Heart left ventricle (tissue), 16 donors: ENCODE measurements around the gene DDTL. TPM values are rescaled to one million over a fixed set of nuclear protein-coding genes. Genes with fewer than 3 reads are reported as not detected.
"Not testable (repeated sequence)": the region's sequence is repeated elsewhere in the genome, so short reads cannot be mapped to it uniquely, and the experiment has no call there.

Source experiments
- ATAC-seq, 4 donors: fragments of 200-7000 bp; cut with Tn5 transposase; one replicate each; pipeline ENCODE4 v1.9.1; 2020 to 2022; ENCODE audit warnings: moderate library complexity in 4 of 4, mild to moderate bottlenecking in 3 of 4, moderate number of reproducible peaks in 1 of 4
- DNase-seq, 5 donors: peaks; one replicate each; pipeline ENCODE4 v3.0.0-alpha.2; 2020
- H3K27ac ChIP-seq, 12 donors: fragments of 200-600 bp; sonication (generic) in 4 of 12; one replicate each; pipeline versions ENCODE4 v1.5.0 to v1.8.0; 2016 to 2022; ENCODE audit warnings: mild to moderate bottlenecking in 2 of 12
- H3K27me3 ChIP-seq, 9 donors: fragments of 200-600 bp; sonication (generic) in 2 of 9; one replicate each; pipeline versions ENCODE4 v1.5.1 to v1.8.0; 2016 to 2022; ENCODE audit warnings: mild to moderate bottlenecking in 3 of 9
- H3K36me3 ChIP-seq, 9 donors: fragments of 200-600 bp; sonication (generic) in 2 of 9; one replicate each; pipeline versions ENCODE4 v1.5.0 to v1.8.0; 2018 to 2022; ENCODE audit warnings: mild to moderate bottlenecking in 2 of 9
- H3K4me1 ChIP-seq, 12 donors: fragments of 200-600 bp; sonication (generic) in 4 of 12; one replicate each; pipeline versions ENCODE4 v1.5.0 to v1.8.0; 2016 to 2022; ENCODE audit warnings: mild to moderate bottlenecking in 3 of 12
- H3K4me3 ChIP-seq, 12 donors: fragments of 200-600 bp; sonication (generic) in 4 of 12; one replicate each; pipeline versions ENCODE4 v1.5.0 to v1.8.0; 2017 to 2022; ENCODE audit warnings: mild to moderate bottlenecking in 9 of 12, moderate library complexity in 4 of 12
- H3K9me3 ChIP-seq, 12 donors: fragments of 200-600 bp; sonication (generic) in 4 of 12; one replicate each; pipeline versions ENCODE4 v1.5.0 to v1.8.0; 2016 to 2022; ENCODE audit warnings: mild to moderate bottlenecking in 1 of 12
- CTCF ChIP-seq, 12 donors: fragments of 200-600 bp; sonication (generic) in 4 of 12; IDR thresholded peaks; one replicate each; pipeline versions ENCODE4 v1.5.0 to v1.8.0; 2018 to 2022; ENCODE audit warnings: antibody characterized with exemption in 12 of 12, mild to moderate bottlenecking in 5 of 12
- WGBS, 4 donors: extraction: QIAGEN DNeasy Blood & Tissue Kit in 2 of 4; methylation state at CpG; one replicate each; pipeline versions ENCODE4 v1.1.5 to v1.1.7; 2013 to 2018; 5-methylcytosine and 5-hydroxymethylcytosine counted together
- intact Hi-C, 10 donors: fragments of 100-400 bp; cut with DNase I; formaldehyde crosslinking; loops; one replicate each; pipeline versions ENCODE4 v1.11.1 to v1.14.2; 2022
- polyA plus RNA-seq, 2 donors: library from polyadenylated mRNA; stranded (reverse); fragments of 200-250 nt; gene quantifications; one replicate each; pipeline ENCODE4 v1.2.3, GENCODE V29; 2013
- total RNA-seq, 9 donors: library from RNA; depleted of rRNA in 2 of 9; stranded (reverse); fragments of >200 nt in 2 of 9; fragmentation: NEBNext Ultra II Directional in 3 of 9; extraction: Animal tissue kit (Norgen Biotek cat#: 25700) in 3 of 9; gene quantifications; one replicate each; pipeline versions ENCODE4 v1.1.0 to v1.2.4, GENCODE V29; 2016 to 2023
- donor health status: ischemic (EF 13 %, LVEDD 7.1; RV severe dilation, severe dysfunction).
- donor health status: healthy with polysubstance abuse.
- donor health status: DM: no; HTN: yes; CAD: no.
- donor health status: DM: no; HTN: no; CAD: no.
- donor health status: ischemic (EF 25% LVEDD 6.9; RV normal size, moderate dysfunction).
- donor health status: ischemic (EF 25% LVEDD 5.7; RV mildly dilated, moderate dysfunction).
- donor health status: healthy.
- donor health status: DM: yes; HTN: yes; CAD: no.
- donor health status: ischemic (EF 35%, LVEDD 5.7; RV mildly dilated, moderate dysfunction).
- donor health status: nonischemic (EF 11% LVEDD 7.7; RV severe dilation, severe dysfunction).
- donor health status: DM: yes; HTN: yes; CAD: no.
- donor health status: PGD.
- donor health status: ischemic (EF 29% LVEDD 5.4; RV normal size, mild dysfunction).
- donor health status: nonischemic (EF 23%, LVEDD 6.1; RV moderate dilation, normal function).

Gene DDTL
- total and polyA plus RNA-seq, 11 donors: 1.1 to 6.7 (median 2.2) TPM; not detected in 4

GRCh38 chr22:23952794-23953405 lies 13.8 kb upstream of the DDTL start:
- not testable (repeated sequence) for H3K27ac ChIP-seq, ATAC-seq, H3K36me3 ChIP-seq, H3K4me1 ChIP-seq, H3K9me3 ChIP-seq, H3K4me3 ChIP-seq, DNase-seq, H3K27me3 ChIP-seq
- 68 to 79% (median 74%) methylated on average over 11 of the region's 11 CpGs for WGBS, 4 donors
- intact Hi-C loops: loop anchor here in 4 of 10 donors (5.0 to 10.0 kb wide), 5 partner anchors 54 to 408 kb away; partner anchors contain the start of genes GSTT4 (in 1 of the 4) and SUSD2 (in 1 of the 4)

GRCh38 chr22:23953485-23953884 lies 13.2 kb upstream of the DDTL start:
- not testable (repeated sequence) for H3K36me3 ChIP-seq, H3K4me3 ChIP-seq, H3K4me1 ChIP-seq, H3K27ac ChIP-seq, ATAC-seq, H3K27me3 ChIP-seq, H3K9me3 ChIP-seq, DNase-seq
- WGBS, 4 donors: 62 to 73% (median 69%) methylated on average over 4 of the region's 4 CpGs
- intact Hi-C loops: loop anchor here in 4 of 10 donors (5.0 to 10.0 kb wide), 5 partner anchors 54 to 409 kb away; partner anchors contain the start of genes GSTT4 (in 1 of the 4) and SUSD2 (in 1 of the 4)

- H3K4me3 ChIP-seq, DNase-seq, H3K9me3 ChIP-seq, H3K27me3 ChIP-seq, ATAC-seq, H3K27ac ChIP-seq, H3K4me1 ChIP-seq, H3K36me3 ChIP-seq: not testable (repeated sequence)
- intact Hi-C loops: loop anchor here in 4 of 10 donors (5.0 to 10.0 kb wide), 5 partner anchors 53 to 410 kb away; partner anchors contain the start of genes GSTT4 (in 1 of the 4) and SUSD2 (in 1 of the 4)
- 76 to 87% (median 81%) methylated on average over 8 of the region's 8 CpGs for WGBS, 4 donors
Observed at GRCh38 chr22:23954193-23954990, 12.3 kb upstream of the DDTL start.

GRCh38 chr22:23954991-23955305 lies 11.7 kb upstream of the DDTL start:
- intact Hi-C loops: loop anchor here in 4 of 10 donors (5.0 to 10.0 kb wide), 5 partner anchors 52 to 410 kb away; partner anchors contain the start of genes GSTT4 (in 1 of the 4) and SUSD2 (in 1 of the 4)
- not testable (repeated sequence) for H3K27me3 ChIP-seq, H3K27ac ChIP-seq, H3K9me3 ChIP-seq, H3K36me3 ChIP-seq, H3K4me3 ChIP-seq, DNase-seq, ATAC-seq, H3K4me1 ChIP-seq
- 76 to 95% (median 86%) methylated on average over 5 to 6 of the region's 6 CpGs for WGBS, 4 donors

- not testable (repeated sequence) for H3K27me3 ChIP-seq, ATAC-seq, H3K4me1 ChIP-seq, DNase-seq, H3K27ac ChIP-seq, H3K4me3 ChIP-seq, H3K9me3 ChIP-seq, H3K36me3 ChIP-seq
- WGBS, 4 donors: 77 to 83% (median 79%) methylated on average over 6 to 7 of the region's 8 CpGs
- intact Hi-C loops: loop anchor here in 4 of 10 donors (10.0 kb wide), 4 partner anchors 91 to 411 kb away; partner anchors contain the start of gene SUSD2 (in 1 of the 4)
Observed at GRCh38 chr22:23955886-23956285, 10.8 kb upstream of the DDTL start.

- 21 to 30% (median 23%) methylated on average over 12 of the region's 12 CpGs for WGBS, 4 donors
- peak in 4 of 5 donors; percentile 49 to 81 (median 70) for DNase-seq
- H3K4me1 ChIP-seq, H3K27me3 ChIP-seq, H3K36me3 ChIP-seq, H3K9me3 ChIP-seq, H3K4me3 ChIP-seq, H3K27ac ChIP-seq: not testable (repeated sequence)
- ATAC-seq: peak; percentile 50 to 73 (median 58)
- intact Hi-C loops: loop anchor here in 4 of 10 donors (10.0 kb wide), 4 partner anchors 92 to 412 kb away; partner anchors contain the start of gene SUSD2 (in 1 of the 4)
- TF ChIP-seq CTCF (IDR thresholded peaks at IDR 0.05): peak; percentile 58 to 88 (median 81)
Observed at GRCh38 chr22:23956301-23956900, 10.3 kb upstream of the DDTL start.

GRCh38 chr22:23961084-23961771 lies 5.5 kb upstream of the DDTL start, which contains the start of gene GSTT2B:
Gene GSTT2B, minus strand, starts transcription at chr22:23961195. Its CDS starts 64 bp downstream, at chr22:23961131.
- H3K4me1 ChIP-seq, H3K27me3 ChIP-seq, H3K9me3 ChIP-seq, H3K27ac ChIP-seq, H3K36me3 ChIP-seq, intact Hi-C loops, DNase-seq: not testable (repeated sequence)
- WGBS, 4 donors: no CpG with 5 or more reads among the region's 43 CpGs
- H3K4me3 ChIP-seq: peak within 1 kb of the TSS in 2 of 12 donors; percentile 27 to 37
- ATAC-seq: peak; percentile 76 to 93 (median 90)

GRCh38 chr22:23966094-23966493 lies 594 bp upstream of the DDTL start:
- Histone ChIP-seq H3K4me1 (peaks cover 0 to 18% (median 0%) of the 10 kb centered on the region in 12 donors), H3K36me3 (peaks cover 0 to 22% (median 18%) of the 10 kb centered on the region in 9 donors)
- intact Hi-C loops: loop anchor here in 2 of 10 donors (5.0 kb wide), 1 partner anchor 34 kb away; no protein-coding TSS in a partner anchor
- no CpG with 5 or more reads among the region's 18 CpGs for WGBS, 4 donors
- not testable (repeated sequence) for DNase-seq, H3K27me3 ChIP-seq, H3K4me3 ChIP-seq, H3K9me3 ChIP-seq, H3K27ac ChIP-seq
- ATAC-seq: peak; percentile 31 to 51 (median 38)
